GM12865 (cell line): ENCODE results near the gene SIPA1L2.

ENCODE experiments used
- DNase-seq: peaks from one replicate; pipeline ENCODE4 v3.0.0; 2010; ENCODE audit warnings: low read depth
- H3K4me3 ChIP-seq: 2 replicates; pipeline ENCODE4 v1.5.1; 2011; ENCODE audit warnings: mild to moderate bottlenecking, low read depth, low read length, control low read depth
- TF ChIP-seq, protein P1 (sequence below): IDR thresholded peaks from 2 replicates; pipeline ENCODE4 v1.5.1; 2011; ENCODE audit warnings: low read length, control low read depth, low read depth, inconsistent platforms; ENCODE audit not compliant: insufficient read depth; ENCODE audit errors: missing control alignments

SIPA1L2 gene, protein sequence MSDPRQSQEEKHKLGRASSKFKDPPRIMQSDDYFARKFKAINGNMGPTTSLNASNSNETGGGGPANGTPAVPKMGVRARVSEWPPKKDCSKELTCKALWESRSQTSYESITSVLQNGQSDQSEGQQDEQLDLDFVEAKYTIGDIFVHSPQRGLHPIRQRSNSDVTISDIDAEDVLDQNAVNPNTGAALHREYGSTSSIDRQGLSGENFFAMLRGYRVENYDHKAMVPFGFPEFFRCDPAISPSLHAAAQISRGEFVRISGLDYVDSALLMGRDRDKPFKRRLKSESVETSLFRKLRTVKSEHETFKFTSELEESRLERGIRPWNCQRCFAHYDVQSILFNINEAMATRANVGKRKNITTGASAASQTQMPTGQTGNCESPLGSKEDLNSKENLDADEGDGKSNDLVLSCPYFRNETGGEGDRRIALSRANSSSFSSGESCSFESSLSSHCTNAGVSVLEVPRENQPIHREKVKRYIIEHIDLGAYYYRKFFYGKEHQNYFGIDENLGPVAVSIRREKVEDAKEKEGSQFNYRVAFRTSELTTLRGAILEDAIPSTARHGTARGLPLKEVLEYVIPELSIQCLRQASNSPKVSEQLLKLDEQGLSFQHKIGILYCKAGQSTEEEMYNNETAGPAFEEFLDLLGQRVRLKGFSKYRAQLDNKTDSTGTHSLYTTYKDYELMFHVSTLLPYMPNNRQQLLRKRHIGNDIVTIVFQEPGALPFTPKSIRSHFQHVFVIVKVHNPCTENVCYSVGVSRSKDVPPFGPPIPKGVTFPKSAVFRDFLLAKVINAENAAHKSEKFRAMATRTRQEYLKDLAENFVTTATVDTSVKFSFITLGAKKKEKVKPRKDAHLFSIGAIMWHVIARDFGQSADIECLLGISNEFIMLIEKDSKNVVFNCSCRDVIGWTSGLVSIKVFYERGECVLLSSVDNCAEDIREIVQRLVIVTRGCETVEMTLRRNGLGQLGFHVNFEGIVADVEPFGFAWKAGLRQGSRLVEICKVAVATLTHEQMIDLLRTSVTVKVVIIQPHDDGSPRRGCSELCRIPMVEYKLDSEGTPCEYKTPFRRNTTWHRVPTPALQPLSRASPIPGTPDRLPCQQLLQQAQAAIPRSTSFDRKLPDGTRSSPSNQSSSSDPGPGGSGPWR (N-terminal part only)

DNA sequence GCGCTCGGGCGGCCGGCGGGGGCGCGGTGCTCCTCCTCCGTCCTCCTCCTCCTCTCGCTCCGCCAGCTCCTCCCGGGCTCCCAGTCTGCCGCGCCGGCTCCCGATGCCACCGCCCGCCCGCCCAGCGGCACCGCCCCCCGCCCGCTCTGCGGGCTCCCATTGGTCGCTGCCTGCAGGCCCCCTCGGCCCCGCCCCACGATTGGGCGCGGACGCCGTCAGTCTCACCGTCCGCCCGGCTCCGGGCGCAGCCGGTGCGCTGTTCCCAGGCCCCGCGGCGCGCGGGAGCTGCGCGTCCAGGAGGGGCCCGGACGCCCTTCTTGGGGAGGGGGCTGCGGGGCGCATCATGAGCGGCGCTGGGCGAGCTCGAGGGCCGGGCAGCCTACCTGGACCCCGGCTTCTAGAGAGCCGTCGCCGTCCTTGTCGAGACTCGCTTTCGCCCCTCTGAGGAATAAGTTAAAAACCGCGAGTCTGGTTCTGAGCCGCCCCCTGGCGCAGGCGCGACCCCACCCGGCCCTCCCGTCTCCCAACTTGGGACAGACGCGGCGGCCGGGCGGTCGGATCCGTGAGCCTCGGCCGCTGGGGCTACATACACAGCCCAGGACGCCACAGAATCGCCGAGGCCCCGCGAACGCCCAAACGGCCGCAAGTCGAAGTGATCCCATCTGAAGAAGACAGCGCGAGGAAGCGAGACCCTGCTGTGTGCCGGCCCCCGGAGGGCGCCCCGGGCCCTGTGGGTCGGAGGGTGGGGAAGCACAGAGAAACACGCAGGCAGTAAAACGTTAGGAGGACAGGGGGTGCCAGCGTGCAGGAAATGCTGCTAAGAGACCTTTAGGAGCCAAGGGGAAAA, at the start of gene SIPA1L2:
Gene SIPA1L2, minus strand, starts transcription at position 87 of the 847 bp plus-strand sequence. CDS start 114,794 bp downstream, outside the sequence.
- peak; percentile 89 for DNase-seq
- peak within 1 kb of the TSS; percentile 50 for H3K4me3 ChIP-seq
- TF ChIP-seq, protein P1, sequence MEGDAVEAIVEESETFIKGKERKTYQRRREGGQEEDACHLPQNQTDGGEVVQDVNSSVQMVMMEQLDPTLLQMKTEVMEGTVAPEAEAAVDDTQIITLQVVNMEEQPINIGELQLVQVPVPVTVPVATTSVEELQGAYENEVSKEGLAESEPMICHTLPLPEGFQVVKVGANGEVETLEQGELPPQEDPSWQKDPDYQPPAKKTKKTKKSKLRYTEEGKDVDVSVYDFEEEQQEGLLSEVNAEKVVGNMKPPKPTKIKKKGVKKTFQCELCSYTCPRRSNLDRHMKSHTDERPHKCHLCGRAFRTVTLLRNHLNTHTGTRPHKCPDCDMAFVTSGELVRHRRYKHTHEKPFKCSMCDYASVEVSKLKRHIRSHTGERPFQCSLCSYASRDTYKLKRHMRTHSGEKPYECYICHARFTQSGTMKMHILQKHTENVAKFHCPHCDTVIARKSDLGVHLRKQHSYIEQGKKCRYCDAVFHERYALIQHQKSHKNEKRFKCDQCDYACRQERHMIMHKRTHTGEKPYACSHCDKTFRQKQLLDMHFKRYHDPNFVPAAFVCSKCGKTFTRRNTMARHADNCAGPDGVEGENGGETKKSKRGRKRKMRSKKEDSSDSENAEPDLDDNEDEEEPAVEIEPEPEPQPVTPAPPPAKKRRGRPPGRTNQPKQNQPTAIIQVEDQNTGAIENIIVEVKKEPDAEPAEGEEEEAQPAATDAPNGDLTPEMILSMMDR: peak; percentile 23

DNA sequence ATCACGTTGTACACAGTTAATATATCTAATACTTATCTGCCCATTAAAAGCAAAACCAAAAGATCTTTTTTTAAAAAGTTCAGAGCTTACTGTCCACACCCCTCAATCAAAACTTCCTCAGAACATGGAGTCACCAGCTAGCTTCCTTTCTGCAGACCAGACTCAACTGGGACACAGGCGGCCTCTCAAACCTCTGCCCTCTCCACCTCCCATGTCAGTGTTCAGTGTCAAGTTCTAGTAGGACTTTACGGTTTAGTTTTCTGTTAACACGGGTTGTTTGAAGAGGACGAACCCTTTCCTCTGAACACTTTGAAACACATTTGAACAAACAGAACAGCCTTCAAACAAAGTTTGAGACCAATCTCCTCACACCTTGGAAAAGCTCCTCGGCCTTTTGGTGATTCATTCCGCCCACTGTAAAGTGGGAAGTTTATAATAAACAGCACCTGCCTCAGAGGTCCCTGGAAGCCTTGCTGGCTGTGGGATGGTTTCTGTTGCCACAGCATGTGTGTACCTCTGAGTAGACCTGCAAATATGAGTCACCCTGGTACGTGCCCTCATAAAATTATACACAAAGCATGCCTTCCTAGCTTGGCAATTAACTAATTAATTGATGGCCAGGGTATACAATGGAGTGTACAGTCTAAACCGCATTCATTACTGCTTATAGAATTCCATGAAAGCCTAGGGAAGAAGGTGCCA, 48.4 kb upstream of the SIPA1L2 start:
- H3K4me3 ChIP-seq: no peak overlapping the region
- TF ChIP-seq, protein P1: no peak

DNA sequence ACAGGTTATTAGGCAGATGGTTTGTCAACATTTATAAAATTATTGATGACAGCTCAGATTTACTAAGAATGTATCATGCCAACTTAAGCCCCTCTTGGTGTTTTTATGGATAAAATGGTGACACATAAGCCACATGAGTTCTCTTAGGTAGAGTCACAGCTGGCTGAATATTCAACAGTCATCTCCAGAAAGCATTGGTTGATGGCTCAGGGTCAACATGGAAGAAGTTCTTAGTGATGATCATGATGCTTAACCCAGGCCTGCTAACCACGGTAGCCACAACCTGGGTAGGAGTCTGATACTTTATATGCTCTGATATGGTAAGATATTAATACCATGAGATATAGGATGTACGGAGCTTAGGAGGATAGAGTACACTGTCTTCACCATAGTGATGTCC, 46.4 kb upstream of the SIPA1L2 start:
- no peak for DNase-seq
- H3K4me3 ChIP-seq: no peak overlapping the region
- TF ChIP-seq, protein P1: no peak

More for the DNA sequence above, 48.4 kb upstream of the SIPA1L2 start:
- no peak for DNase-seq

DNA sequence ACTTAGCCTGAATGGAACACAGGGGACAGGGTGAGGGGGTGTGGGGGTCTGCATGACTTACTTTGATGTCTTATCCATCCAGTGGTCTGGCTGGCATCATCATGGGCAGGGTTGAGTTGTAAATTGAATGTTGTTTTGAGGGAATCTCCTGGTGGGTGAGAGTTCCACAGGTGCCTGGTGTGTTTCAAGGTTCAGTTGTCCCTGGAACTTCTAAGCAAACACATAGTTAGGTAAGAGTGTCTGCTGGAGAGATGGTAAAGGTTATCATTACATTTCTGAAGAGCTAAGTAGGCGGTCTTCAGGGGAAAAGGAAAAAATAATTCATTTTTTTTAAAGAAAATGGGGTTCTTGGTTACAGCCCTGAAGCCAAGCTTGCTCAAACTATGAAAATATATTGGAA, 46.0 kb upstream of the SIPA1L2 start:
- no peak overlapping the region for H3K4me3 ChIP-seq
- no peak for DNase-seq
- TF ChIP-seq, protein P1: no peak

DNA sequence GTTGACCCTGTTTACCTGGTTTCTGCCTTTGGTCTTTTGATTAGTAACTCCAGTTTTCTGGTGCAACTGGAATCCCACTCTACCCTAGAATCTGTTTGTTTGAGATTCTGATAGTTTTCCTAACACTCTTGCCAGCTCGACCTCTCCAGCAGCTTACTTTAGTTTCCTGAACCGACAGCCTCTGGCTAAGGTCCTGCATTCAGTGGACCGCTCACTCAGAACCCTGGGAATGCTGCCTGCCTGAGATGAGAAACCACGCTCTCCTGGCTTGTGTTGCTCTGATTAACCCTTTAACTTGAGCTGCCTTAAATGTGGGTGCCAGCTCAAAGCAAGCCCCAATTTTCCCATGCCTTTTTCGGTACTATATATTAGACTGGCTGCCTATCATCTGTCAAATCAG, 45.3 kb upstream of the SIPA1L2 start:
- no peak overlapping the region for H3K4me3 ChIP-seq
- TF ChIP-seq, protein P1: no peak
- DNase-seq: no peak
